H1 (cell line): ENCODE data around the gene RGR. TPM values are rescaled to one million over a fixed set of nuclear protein-coding genes. Genes with fewer than 3 reads are reported as not detected.

Source experiments
- polyA plus RNA-seq, 7 experiments: library from polyadenylated mRNA; depleted of rRNA in 3 of 7; stranded (reverse) in 5 of 7; unstranded in 2 of 7; fragments of >200 nt in 5 of 7; fragments of 200-250 nt in 2 of 7; gene quantifications; 1 replicate in 5 of 7; 2 replicates in 1 of 7; 4 replicates in 1 of 7; pipeline versions ENCODE4 v1.2.1 to v1.2.3, GENCODE V29; 2011 to 2013; ENCODE audit warnings: missing spikeins in 2 of 7, mixed read lengths in 2 of 7
- total RNA-seq: library from RNA; stranded (reverse); fragmentation: NEBNext Ultra II Directional; extraction: Animal tissue kit (Norgen Biotek cat#: 25700); gene quantifications from 2 replicates; pipeline ENCODE4 v1.2.1, GENCODE V29; 2021

Gene RGR
- total and polyA plus RNA-seq, 2 of the 8 experiments (the other 6 are each of a cell fraction or from before 2014, with no cell fraction given) = not detected

Other genes starting within 250 kb of the RGR start
- gene GHITM, start 105.5 kb upstream of the RGR start, total RNA-seq = 87.8 and 97.0 TPM in 2 replicates
- 55.0 and 86.2 TPM in 2 replicates for gene GHITM, start 105.5 kb upstream of the RGR start, polyA plus RNA-seq (2011; rRNA removed)
- not detected in 2 replicates for gene GPR15LG, start 71.3 kb upstream of the RGR start, total RNA-seq
- gene GPR15LG, start 71.3 kb upstream of the RGR start, polyA plus RNA-seq (2011; rRNA removed) = not detected in 2 replicates
- 8.7 and 10.5 TPM in 2 replicates for gene CDHR1, start 50.5 kb upstream of the RGR start, total RNA-seq
- gene CDHR1, start 50.5 kb upstream of the RGR start, polyA plus RNA-seq (2011; rRNA removed) = 3.9 and 5.6 TPM in 2 replicates
- not detected in 2 replicates for gene LRIT2, start 19.5 kb upstream of the RGR start, total RNA-seq
- gene LRIT2, start 19.5 kb upstream of the RGR start, polyA plus RNA-seq (2011; rRNA removed) = not detected in 2 replicates
- not detected in 2 replicates for gene LRIT1, start 3.5 kb upstream of the RGR start, total RNA-seq
- gene LRIT1, start 3.5 kb upstream of the RGR start, polyA plus RNA-seq (2011; rRNA removed) = 0.03 and 0.09 TPM in 2 replicates
- gene CCSER2, start 83.5 kb downstream of the RGR start, total RNA-seq = 30.5 and 32.4 TPM in 2 replicates
- 2.7 and 6.9 TPM in 2 replicates for gene CCSER2, start 83.5 kb downstream of the RGR start, polyA plus RNA-seq (2011; rRNA removed)